ENCODE results near the gene TMC1.

DNA sequence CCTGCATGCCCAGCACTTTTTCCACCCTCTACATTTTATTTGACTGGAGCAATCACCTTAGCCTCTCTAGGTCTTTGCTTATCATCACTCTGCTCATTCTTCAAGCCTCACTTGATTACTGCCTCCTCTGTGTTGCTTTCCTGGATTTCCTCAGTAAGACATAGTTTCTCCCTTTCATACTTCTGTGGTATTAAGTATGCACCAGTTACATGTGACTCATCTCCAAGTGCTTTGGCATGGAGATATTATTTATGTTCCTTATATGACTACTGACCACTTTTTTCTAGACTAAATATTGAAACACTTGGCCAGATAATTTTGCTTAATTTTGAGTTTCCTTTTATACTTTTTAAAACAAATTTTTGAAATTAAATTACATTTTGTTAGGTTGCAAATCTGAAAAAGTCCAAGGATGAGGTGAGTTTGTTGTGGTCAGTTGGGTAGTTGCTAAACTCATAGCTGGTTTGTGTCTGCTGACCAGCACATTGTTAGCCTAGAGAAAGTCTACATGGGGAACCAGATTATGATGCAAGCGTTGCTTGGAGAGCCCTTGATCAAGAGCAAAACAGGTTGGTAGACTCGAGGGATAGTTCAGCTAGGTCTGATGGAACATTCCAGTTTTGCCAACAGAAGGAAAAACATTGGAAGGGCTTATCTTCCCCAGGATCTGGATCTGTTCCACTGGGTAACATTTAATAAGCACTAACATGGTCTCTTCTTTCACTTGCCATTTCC, 140.2 kb downstream of the TMC1 start:
- TF ChIP-seq, protein P1, sequence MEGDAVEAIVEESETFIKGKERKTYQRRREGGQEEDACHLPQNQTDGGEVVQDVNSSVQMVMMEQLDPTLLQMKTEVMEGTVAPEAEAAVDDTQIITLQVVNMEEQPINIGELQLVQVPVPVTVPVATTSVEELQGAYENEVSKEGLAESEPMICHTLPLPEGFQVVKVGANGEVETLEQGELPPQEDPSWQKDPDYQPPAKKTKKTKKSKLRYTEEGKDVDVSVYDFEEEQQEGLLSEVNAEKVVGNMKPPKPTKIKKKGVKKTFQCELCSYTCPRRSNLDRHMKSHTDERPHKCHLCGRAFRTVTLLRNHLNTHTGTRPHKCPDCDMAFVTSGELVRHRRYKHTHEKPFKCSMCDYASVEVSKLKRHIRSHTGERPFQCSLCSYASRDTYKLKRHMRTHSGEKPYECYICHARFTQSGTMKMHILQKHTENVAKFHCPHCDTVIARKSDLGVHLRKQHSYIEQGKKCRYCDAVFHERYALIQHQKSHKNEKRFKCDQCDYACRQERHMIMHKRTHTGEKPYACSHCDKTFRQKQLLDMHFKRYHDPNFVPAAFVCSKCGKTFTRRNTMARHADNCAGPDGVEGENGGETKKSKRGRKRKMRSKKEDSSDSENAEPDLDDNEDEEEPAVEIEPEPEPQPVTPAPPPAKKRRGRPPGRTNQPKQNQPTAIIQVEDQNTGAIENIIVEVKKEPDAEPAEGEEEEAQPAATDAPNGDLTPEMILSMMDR (IDR thresholded peaks at IDR 0.05) = no peak
- TF ChIP-seq POLR2AphosphoS5 (IDR thresholded peaks at IDR 0.05) = no peak
- no peak for TF ChIP-seq EP300 (IDR thresholded peaks at IDR 0.05)

All from suprapubic skin (tissue), 4 donors.